K562 (cell line): Measurements from ENCODE around the gene TLE7.

Experiments used
- CTCF ChIP-seq, 3 experiments: IDR thresholded peaks in 2 of 3; conservative IDR thresholded peaks in 1 of 3; 2 replicates each; pipeline ENCODE4 v1.5.1; 2011 to 2012; ENCODE audit warnings: low read length in 3 of 3, mild to moderate bottlenecking in 3 of 3, control low read depth in 2 of 3, improper control_type of control experiment in 1 of 3, inconsistent platforms in 1 of 3, low read depth in 1 of 3, mixed read lengths in 1 of 3, moderate library complexity in 1 of 3; ENCODE audit not compliant: insufficient read depth in 2 of 3
- ESRRA ChIP-seq: fragments of 450-650 bp; IDR thresholded peaks from 2 replicates; pipeline ENCODE4 v1.6.1; 2014; ENCODE audit warnings: low read depth, mild to moderate bottlenecking, moderate library complexity, borderline replicate concordance
- POLR2A ChIP-seq: fragments of 450-650 bp; conservative IDR thresholded peaks from 2 replicates; pipeline ENCODE4 v1.6.1; 2016
- TAF1 ChIP-seq: IDR thresholded peaks from 2 replicates; pipeline ENCODE4 v1.6.1; 2011; ENCODE audit warnings: mild to moderate bottlenecking, low read length, moderate library complexity; ENCODE audit not compliant: insufficient read depth, control insufficient read depth, severe bottlenecking; ENCODE audit errors: extremely low read depth

- TF ChIP-seq CTCF (IDR thresholded peaks at IDR 0.05 in 2 of 3, conservative IDR thresholded peaks at IDR 0.05 in 1 of 3; ENCODE audit: insufficient read depth in 2 of 3, low read depth in 1 of 3, low read length in 3 of 3) = no peak
- peak; percentile 76 for TF ChIP-seq TAF1
- TF ChIP-seq ESRRA = peak; percentile 85
- peak; percentile 95 for TF ChIP-seq POLR2A
These were observed 20.1 kb upstream of the TLE7 start, which contains the start of gene ZNF23 for GRCh38 chr16:71461686-71462648.
